HG02938 (cell line): Measurements from ENCODE around the gene RECQL5.
A peak's percentile ranks its signal among the peaks of the same experiment; 100 is the strongest.

ENCODE experiments used
- ATAC-seq: cut with Tn5 transposase; IDR thresholded peaks from one replicate; pipeline ENCODE4 v1.9.1; 2021; ENCODE audit warnings: mild to moderate bottlenecking, moderate library complexity; ENCODE audit not compliant: unreplicated experiment

Gene RECQL5

GRCh38 chr17:75688209-75688825, 21.4 kb upstream of the RECQL5 start:
- no peak for ATAC-seq

GRCh38 chr17:75685499-75685898, 18.5 kb upstream of the RECQL5 start:
- ATAC-seq: no peak

GRCh38 chr17:75684924-75685323, 18.0 kb upstream of the RECQL5 start:
- no peak for ATAC-seq

GRCh38 chr17:75684249-75684648, 17.3 kb upstream of the RECQL5 start:
- no peak for ATAC-seq

- no peak for ATAC-seq
Measured at GRCh38 chr17:75683583-75683982, 16.6 kb upstream of the RECQL5 start.

GRCh38 chr17:75681289-75681688, 14.3 kb upstream of the RECQL5 start:
- ATAC-seq: no peak

GRCh38 chr17:75680431-75680830, 13.5 kb upstream of the RECQL5 start:
- no peak for ATAC-seq

- ATAC-seq: no peak
Measured at GRCh38 chr17:75679706-75680211, 12.8 kb upstream of the RECQL5 start.

GRCh38 chr17:75676461-75676860, 9.5 kb upstream of the RECQL5 start:
- ATAC-seq: no peak

GRCh38 chr17:75673487-75673886, 6.5 kb upstream of the RECQL5 start:
- no peak for ATAC-seq

GRCh38 chr17:75672011-75672410, 5.1 kb upstream of the RECQL5 start:
- no peak for ATAC-seq

GRCh38 chr17:75670868-75671267, 3.9 kb upstream of the RECQL5 start:
- no peak for ATAC-seq

GRCh38 chr17:75668489-75668888, 1.5 kb upstream of the RECQL5 start:
- ATAC-seq: no peak

GRCh38 chr17:75667825-75668224, 871 bp upstream of the RECQL5 start:
- no peak for ATAC-seq

- no peak for ATAC-seq
Measured at GRCh38 chr17:75665981-75666380, 973 bp downstream of the RECQL5 start.

GRCh38 chr17:75664099-75664549, 2.8 kb downstream of the RECQL5 start:
- ATAC-seq: peak; percentile 56

GRCh38 chr17:75662511-75662910, 4.4 kb downstream of the RECQL5 start:
- no peak for ATAC-seq

GRCh38 chr17:75661531-75661930, 5.4 kb downstream of the RECQL5 start:
- ATAC-seq: no peak

GRCh38 chr17:75658237-75658636, 8.7 kb downstream of the RECQL5 start:
- no peak for ATAC-seq

GRCh38 chr17:75654176-75654575, 12.8 kb downstream of the RECQL5 start:
- ATAC-seq: no peak

GRCh38 chr17:75652934-75653549, 13.9 kb downstream of the RECQL5 start:
- ATAC-seq: no peak

GRCh38 chr17:75652341-75652740, 14.6 kb downstream of the RECQL5 start:
- ATAC-seq: no peak

- no peak for ATAC-seq
Measured at GRCh38 chr17:75650874-75651273, 16.1 kb downstream of the RECQL5 start.
